ENCODE results near the gene TUBB3.
"Not testable (repeated sequence)": the region's sequence is repeated elsewhere in the genome, so short reads cannot be mapped to it uniquely, and the experiment has no call there.

Gene TUBB3

GRCh38 chr16:89957216-89957785 lies 34.2 kb downstream of the TUBB3 start:
- H3K4me3 ChIP-seq (ENCODE audit: low read length): no peak overlapping the region
- no peak for DNase-seq (ENCODE audit: low read depth, low spot score)

- H3K4me3 ChIP-seq (ENCODE audit: low read length): no peak overlapping the region
- DNase-seq (ENCODE audit: low read depth, low spot score): peak; percentile 35
These were observed 34.9 kb downstream of the TUBB3 start for GRCh38 chr16:89958068-89958467.

- no peak for DNase-seq (ENCODE audit: low read depth, low spot score)
- H3K4me3 ChIP-seq (ENCODE audit: low read length): no peak overlapping the region
These were observed 35.5 kb downstream of the TUBB3 start for GRCh38 chr16:89958596-89958995.

GRCh38 chr16:89960966-89961365 lies 37.8 kb downstream of the TUBB3 start:
- DNase-seq (ENCODE audit: low read depth, low spot score): no peak
- H3K4me3 ChIP-seq (ENCODE audit: low read length): no peak overlapping the region

- DNase-seq (ENCODE audit: low read depth, low spot score): no peak
- no peak overlapping the region for H3K4me3 ChIP-seq (ENCODE audit: low read length)
These were observed 38.8 kb downstream of the TUBB3 start for GRCh38 chr16:89961920-89962319.

- H3K4me3 ChIP-seq (ENCODE audit: low read length): no peak overlapping the region
These were observed 39.8 kb downstream of the TUBB3 start for GRCh38 chr16:89962754-89963498.

GRCh38 chr16:89964201-89964600 lies 41.1 kb downstream of the TUBB3 start:
- no peak for DNase-seq (ENCODE audit: low read depth, low spot score)
- no peak overlapping the region for H3K4me3 ChIP-seq (ENCODE audit: low read length)

More at GRCh38 chr16:89962754-89963498, 39.8 kb downstream of the TUBB3 start:
- DNase-seq (ENCODE audit: low read depth, low spot score): no peak

- no peak overlapping the region for H3K4me3 ChIP-seq (ENCODE audit: low read length)
These were observed 42.5 kb downstream of the TUBB3 start for GRCh38 chr16:89965447-89966225.

GRCh38 chr16:89966756-89967155 lies 43.6 kb downstream of the TUBB3 start:
- no peak for DNase-seq (ENCODE audit: low read depth, low spot score)
- no peak overlapping the region for H3K4me3 ChIP-seq (ENCODE audit: low read length)

More at GRCh38 chr16:89965447-89966225, 42.5 kb downstream of the TUBB3 start:
- DNase-seq (ENCODE audit: low read depth, low spot score): no peak

GRCh38 chr16:89967436-89967835 lies 44.3 kb downstream of the TUBB3 start:
- not testable (repeated sequence) for DNase-seq (ENCODE audit: low read depth, low spot score); H3K4me3 ChIP-seq (ENCODE audit: low read length)

GRCh38 chr16:89968074-89968473 lies 44.9 kb downstream of the TUBB3 start:
- DNase-seq (ENCODE audit: low read depth, low spot score); H3K4me3 ChIP-seq (ENCODE audit: low read length): not testable (repeated sequence)

GRCh38 chr16:89969741-89970410 lies 46.7 kb downstream of the TUBB3 start:
- no peak overlapping the region for H3K4me3 ChIP-seq (ENCODE audit: low read length)

GRCh38 chr16:89971495-89972243 lies 48.5 kb downstream of the TUBB3 start:
- peak overlapping the region; percentile 93 for H3K4me3 ChIP-seq (ENCODE audit: low read length)
- DNase-seq (ENCODE audit: low read depth, low spot score): no peak

More at GRCh38 chr16:89969741-89970410, 46.7 kb downstream of the TUBB3 start:
- DNase-seq (ENCODE audit: low read depth, low spot score): no peak

- H3K4me3 ChIP-seq (ENCODE audit: low read length): peak overlapping the region; percentile 93
- DNase-seq (ENCODE audit: low read depth, low spot score): peak; percentile 80
These were observed 49.4 kb downstream of the TUBB3 start for GRCh38 chr16:89972244-89973234.

- peak overlapping the region; percentile 93 for H3K4me3 ChIP-seq (ENCODE audit: low read length)
- DNase-seq (ENCODE audit: low read depth, low spot score): no peak
These were observed 50.1 kb downstream of the TUBB3 start for GRCh38 chr16:89973235-89973634.

- DNase-seq (ENCODE audit: low read depth, low spot score): no peak
- H3K4me3 ChIP-seq (ENCODE audit: low read length): peak overlapping the region; percentile 93
These were observed 50.7 kb downstream of the TUBB3 start for GRCh38 chr16:89973654-89974335.

GRCh38 chr16:89974870-89975269 lies 51.7 kb downstream of the TUBB3 start:
- no peak overlapping the region for H3K4me3 ChIP-seq (ENCODE audit: low read length)
- DNase-seq (ENCODE audit: low read depth, low spot score): no peak
